Mononuclear cell (primary cell): Measurements from ENCODE around the gene ALG9. TPM values are rescaled to one million over a fixed set of nuclear protein-coding genes. Genes with fewer than 3 reads are reported as not detected.

ENCODE experiments used
- H3K27me3 ChIP-seq: 2 replicates; pipeline ENCODE4 v1.6.0; 2011; ENCODE audit warnings: low read length, control low read depth; ENCODE audit not compliant: insufficient read depth
- H3K4me1 ChIP-seq: 2 replicates; pipeline ENCODE4 v1.5.1; 2011; ENCODE audit warnings: mild to moderate bottlenecking, low read length, control low read depth; ENCODE audit not compliant: insufficient read depth
- H3K4me3 ChIP-seq: 2 replicates; pipeline ENCODE4 v1.5.1; 2011; ENCODE audit warnings: mild to moderate bottlenecking, low read length, moderate library complexity
- H3K9me3 ChIP-seq: 2 replicates; pipeline ENCODE4 v1.5.1; 2011; ENCODE audit warnings: low read depth, mild to moderate bottlenecking, control low read depth, low read length
- total RNA-seq: library from RNA; depleted of rRNA; stranded (reverse); fragments of >200 nt; gene quantifications from one replicate; pipeline ENCODE4 v1.2.3, GENCODE V29; 2012

Gene ALG9
- total RNA-seq, 1 donor: 23.7 TPM

- H3K27me3 ChIP-seq: no peaks in the 10 kb centered on the region
- H3K9me3 ChIP-seq: no peaks in the 10 kb centered on the region
- H3K4me1 ChIP-seq: no peaks in the 10 kb centered on the region
- H3K4me3 ChIP-seq: no peak overlapping the region
Measured at GRCh38 chr11:111736621-111737443, 134.5 kb downstream of the ALG9 start.

Other genes starting within 250 kb of the ALG9 start
- 27.1 TPM for gene PPP2R1B, start 105.2 kb downstream of the ALG9 start, total RNA-seq
- gene FDXACB1, start 7.6 kb upstream of the ALG9 start, total RNA-seq: 2.0 TPM
- 13.2 TPM for gene CFAP68, start 8.0 kb upstream of the ALG9 start, total RNA-seq
- not detected for gene CRYAB, start 40.2 kb upstream of the ALG9 start, total RNA-seq
- not detected for gene HSPB2, start 41.2 kb upstream of the ALG9 start, total RNA-seq
- not detected for gene C11orf52, start 47.3 kb upstream of the ALG9 start, total RNA-seq
- gene DIXDC1, start 65.8 kb upstream of the ALG9 start, total RNA-seq: 1.4 TPM
- 15.1 TPM for gene DLAT, start 153.8 kb upstream of the ALG9 start, total RNA-seq
- not detected for gene PIH1D2, start 202.4 kb upstream of the ALG9 start, total RNA-seq
- gene NKAPD1, start 202.7 kb upstream of the ALG9 start, total RNA-seq: 20.7 TPM
- gene TIMM8B, start 215.2 kb upstream of the ALG9 start, total RNA-seq: 10.6 TPM
- gene SDHD, start 215.3 kb upstream of the ALG9 start, total RNA-seq: 72.1 TPM